HCT116 (cell line): ENCODE data around the gene TANC1. TPM values are rescaled to one million over a fixed set of nuclear protein-coding genes. Genes with fewer than 3 reads are reported as not detected.

Source experiments
- ATAC-seq: fragments of 200-7000 bp; cut with Tn5 transposase; 2 replicates; pipeline ENCODE4 v1.9.1; 2020; ENCODE audit warnings: mild to moderate bottlenecking, moderate library complexity
- BruUV-seq: library from RNA; stranded (reverse); fragments of 400-500 nt; replicated peaks from 2 replicates; lab custom pipeline; 2021; lab: Mats Ljungman, UMichigan
- CTCF ChIA-PET: fragments of 300-600 bp; sonication (Branson Sonifier 250); formaldehyde crosslinking; loops from one replicate; lab custom pipeline; 2021; ENCODE audit warnings: antibody characterized with exemption; lab: Charles Lee
- POLR2A ChIA-PET: fragments of 300-600, 350-600 bp; sonication (Branson Sonifier 250); formaldehyde crosslinking; loops from one replicate; lab custom pipeline; 2021; ENCODE audit warnings: antibody characterized with exemption; lab: Charles Lee
- RAD21 ChIA-PET, 2 experiments: fragments of 300-600 bp; sonication (Branson Sonifier 250); formaldehyde crosslinking; loops; one replicate each; lab custom pipeline; 2023; ENCODE audit warnings: low total read pairs in 2 of 2; ENCODE audit not compliant: uncharacterized antibody in 2 of 2, unreplicated experiment in 2 of 2, low non-redundant PET in 1 of 2; lab: Charles Lee
- DNase-seq: peaks from one replicate; pipeline ENCODE4 v3.0.0-alpha.2; 2010; ENCODE audit warnings: low read depth, low spot score
- H2AFZ ChIP-seq: fragments of 200-600 bp; shearing (Covaris generic), sonication (generic); 2 replicates; pipeline ENCODE4 v1.6.1; 2017; ENCODE audit warnings: low read depth, mixed run types, mixed read lengths, antibody characterized with exemption, low read length; ENCODE audit not compliant: poor library complexity, severe bottlenecking
- H3K27ac ChIP-seq: 2 replicates; pipeline ENCODE4 v1.5.1; 2012; ENCODE audit warnings: low read depth, low read length
- H3K27me3 ChIP-seq: fragments of 200-600 bp; sonication (generic); 2 replicates; pipeline ENCODE4 v1.6.1; 2016; ENCODE audit warnings: mixed run types, low read length, mixed read lengths; ENCODE audit not compliant: insufficient read depth
- H3K36me3 ChIP-seq, 2 experiments: fragments of 200-500 bp in 1 of 2; fragments of 200-600 bp in 1 of 2; sonication (Bioruptor generic) in 1 of 2; sonication (generic) in 1 of 2; 2 replicates each; pipeline versions ENCODE4 v1.5.1 to v1.6.1; 2014 to 2016; ENCODE audit warnings: low read length in 2 of 2, inconsistent platforms in 1 of 2, mixed read lengths in 1 of 2, mixed run types in 1 of 2; ENCODE audit not compliant: insufficient read depth in 2 of 2, control insufficient read depth in 1 of 2
- H3K4me1 ChIP-seq, 2 experiments: fragments of 200-600 bp in 1 of 2; sonication (generic) in 1 of 2; 2 replicates each; pipeline versions ENCODE4 v1.5.1 to v1.6.1; 2012 to 2017; ENCODE audit warnings: low read length in 2 of 2, inconsistent platforms in 1 of 2, mild to moderate bottlenecking in 1 of 2, mixed read lengths in 1 of 2, mixed run types in 1 of 2, moderate library complexity in 1 of 2; ENCODE audit not compliant: insufficient read depth in 2 of 2, control insufficient read depth in 1 of 2
- H3K4me2 ChIP-seq: fragments of 200-600 bp; sonication (generic); 2 replicates; pipeline ENCODE4 v1.6.1; 2017; ENCODE audit warnings: mixed run types, low read length, mixed read lengths
- H3K4me3 ChIP-seq, 2 experiments: fragments of 200-600 bp in 1 of 2; sonication (generic) in 1 of 2; replicated peaks in 1 of 2; 2 replicates each; pipeline ENCODE4 v1.5.1; 2011 to 2016; ENCODE audit warnings: low read length in 2 of 2, control low read depth in 1 of 2, low read depth in 1 of 2, mild to moderate bottlenecking in 1 of 2, mixed read lengths in 1 of 2, mixed run types in 1 of 2
- H3K79me2 ChIP-seq: fragments of 200-600 bp; sonication (generic); 2 replicates; pipeline ENCODE4 v1.6.1; 2017; ENCODE audit warnings: mild to moderate bottlenecking, mixed run types, low read length, moderate library complexity, mixed read lengths; ENCODE audit not compliant: insufficient read depth
- H3K9ac ChIP-seq: fragments of 200-600 bp; sonication (generic); 2 replicates; pipeline ENCODE4 v1.6.1; 2016; ENCODE audit warnings: low read length, mixed read lengths
- H3K9me2 ChIP-seq: fragments of 200-600 bp; sonication (generic), shearing (Covaris generic); 2 replicates; pipeline ENCODE4 v1.6.1; 2017; ENCODE audit warnings: mixed run types, mild to moderate bottlenecking, moderate library complexity; ENCODE audit not compliant: insufficient read depth
- H3K9me3 ChIP-seq, 2 experiments: fragments of 200-500 bp in 1 of 2; fragments of 200-600 bp in 1 of 2; sonication (Bioruptor generic) in 1 of 2; sonication (generic) in 1 of 2; 2 replicates each; pipeline ENCODE4 v1.6.1; 2014 to 2017; ENCODE audit warnings: low read length in 2 of 2, mixed read lengths in 2 of 2, inconsistent platforms in 1 of 2, low read depth in 1 of 2, mild to moderate bottlenecking in 1 of 2, mixed run types in 1 of 2, moderate library complexity in 1 of 2; ENCODE audit not compliant: control insufficient read depth in 1 of 2, insufficient read depth in 1 of 2
- H4K20me1 ChIP-seq: fragments of 200-600 bp; sonication (generic), shearing (Covaris generic); 2 replicates; pipeline ENCODE4 v1.6.1; 2017; ENCODE audit warnings: mixed run types, mild to moderate bottlenecking, moderate library complexity; ENCODE audit not compliant: insufficient read depth
- FOSL1 ChIP-seq: IDR thresholded peaks from 2 replicates; pipeline ENCODE4 v1.6.1; 2012; ENCODE audit warnings: low read depth
- POLR2AphosphoS5 ChIP-seq: IDR thresholded peaks from 2 replicates; pipeline ENCODE4 v1.6.1; 2011; ENCODE audit warnings: mild to moderate bottlenecking, low read depth, low read length, moderate library complexity
- RAD21 ChIP-seq: IDR thresholded peaks from 2 replicates; pipeline ENCODE4 v1.6.1; 2012; ENCODE audit warnings: low read depth, mild to moderate bottlenecking
- SIN3A ChIP-seq: IDR thresholded peaks from 2 replicates; pipeline ENCODE4 v1.6.1; 2012; ENCODE audit warnings: low read depth
- YY1 ChIP-seq: IDR thresholded peaks from 2 replicates; pipeline ENCODE4 v1.6.1; 2011; ENCODE audit warnings: low read length, low read depth, moderate library complexity, mild to moderate bottlenecking; ENCODE audit not compliant: insufficient replicate concordance; ENCODE audit errors: extremely low read depth
- ZFX ChIP-seq: fragments of 450-650 bp; IDR thresholded peaks from 2 replicates; pipeline ENCODE4 v1.6.1; 2017
- intact Hi-C: fragments of 100-400 bp; cut with micrococcal nuclease; formaldehyde crosslinking; loops from 2 replicates; pipeline ENCODE4 v1.10.0; 2022
- total RNA-seq: library from RNA; stranded (reverse); gene quantifications from one replicate; pipeline ENCODE4 v1.2.1, GENCODE V29; 2021; ENCODE audit not compliant: unreplicated experiment
- TF ChIP-seq, protein P1 (sequence below), 3 experiments: fragments of 200-600 bp in 1 of 3; sonication (generic) in 1 of 3; IDR thresholded peaks in 2 of 3; conservative IDR thresholded peaks in 1 of 3; 2 replicates each; pipeline ENCODE4 v1.5.1; 2012 to 2017; ENCODE audit warnings: low read depth in 2 of 3, low read length in 2 of 3, antibody characterized with exemption in 1 of 3, borderline replicate concordance in 1 of 3, control low read depth in 1 of 3, mild to moderate bottlenecking in 1 of 3, mixed read lengths in 1 of 3, mixed run types in 1 of 3, moderate library complexity in 1 of 3; ENCODE audit not compliant: insufficient read depth in 1 of 3

Gene TANC1
- total RNA-seq, 1 experiment from 2014 or later, result 15.1 TPM

- TF ChIP-seq, protein P1, sequence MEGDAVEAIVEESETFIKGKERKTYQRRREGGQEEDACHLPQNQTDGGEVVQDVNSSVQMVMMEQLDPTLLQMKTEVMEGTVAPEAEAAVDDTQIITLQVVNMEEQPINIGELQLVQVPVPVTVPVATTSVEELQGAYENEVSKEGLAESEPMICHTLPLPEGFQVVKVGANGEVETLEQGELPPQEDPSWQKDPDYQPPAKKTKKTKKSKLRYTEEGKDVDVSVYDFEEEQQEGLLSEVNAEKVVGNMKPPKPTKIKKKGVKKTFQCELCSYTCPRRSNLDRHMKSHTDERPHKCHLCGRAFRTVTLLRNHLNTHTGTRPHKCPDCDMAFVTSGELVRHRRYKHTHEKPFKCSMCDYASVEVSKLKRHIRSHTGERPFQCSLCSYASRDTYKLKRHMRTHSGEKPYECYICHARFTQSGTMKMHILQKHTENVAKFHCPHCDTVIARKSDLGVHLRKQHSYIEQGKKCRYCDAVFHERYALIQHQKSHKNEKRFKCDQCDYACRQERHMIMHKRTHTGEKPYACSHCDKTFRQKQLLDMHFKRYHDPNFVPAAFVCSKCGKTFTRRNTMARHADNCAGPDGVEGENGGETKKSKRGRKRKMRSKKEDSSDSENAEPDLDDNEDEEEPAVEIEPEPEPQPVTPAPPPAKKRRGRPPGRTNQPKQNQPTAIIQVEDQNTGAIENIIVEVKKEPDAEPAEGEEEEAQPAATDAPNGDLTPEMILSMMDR (IDR thresholded peaks at IDR 0.05 in 2 of 3, conservative IDR thresholded peaks at IDR 0.05 in 1 of 3; ENCODE audit: borderline replicate concordance in 1 of 3, insufficient read depth in 1 of 3, low read depth in 2 of 3, low read length in 2 of 3), result no peak
- no peak for TF ChIP-seq RAD21
- TF ChIP-seq, all 23 proteins: peak for 0
Measured at GRCh38 chr2:159202568-159203071, 234.2 kb downstream of the TANC1 start (continued).

GRCh38 chr2:159204381-159205144, 236.1 kb downstream of the TANC1 start:
- Histone ChIP-seq H3K9ac (no peak overlapping the region), H3K79me2 (no peaks in the 10 kb centered on the region), H3K36me3 (no peaks in the 10 kb centered on the region; a peak in 1 of 4 replicates), H3K4me2 (no peak overlapping the region), H3K4me3 (no peak overlapping the region), H3K27ac (no peak overlapping the region), H2AFZ (no peak overlapping the region), H3K9me3 (no peaks in the 10 kb centered on the region), H3K9me2 (no peaks in the 10 kb centered on the region), H3K4me1 (no peaks in the 10 kb centered on the region), H3K27me3 (no peaks in the 10 kb centered on the region), H4K20me1 (no peaks in the 10 kb centered on the region)
- no TSS peak for BruUV-seq
- no peak for DNase-seq
- ChIA-PET CTCF (no interaction called here), RAD21 (no interaction called here), POLR2A (no interaction called here)
- no peak for ATAC-seq
- TF ChIP-seq SIN3A (no peak), YY1 (no peak), POLR2AphosphoS5 (no peak), FOSL1 (no peak), ZFX (no peak)
- TF ChIP-seq, protein P1 (IDR thresholded peaks at IDR 0.05 in 2 of 3, conservative IDR thresholded peaks at IDR 0.05 in 1 of 3; ENCODE audit: borderline replicate concordance in 1 of 3, insufficient read depth in 1 of 3, low read depth in 2 of 3, low read length in 2 of 3), result no peak
- intact Hi-C loops, result no loop called here
